Panc1 (cell line): ENCODE data around the gene CDH12. TPM values are rescaled to one million over a fixed set of nuclear protein-coding genes. Genes with fewer than 3 reads are reported as not detected.

Experiments used
- ATAC-seq: fragments of 200-7000 bp; cut with Tn5 transposase; 2 replicates; pipeline ENCODE4 v1.9.1; 2020; ENCODE audit warnings: mild to moderate bottlenecking, moderate library complexity
- BruUV-seq: library from RNA; stranded (reverse); fragments of 400-500 nt; replicated peaks from 2 replicates; lab custom pipeline; 2021; lab: Mats Ljungman, UMichigan
- CTCF ChIA-PET: fragments of 300-600 bp; sonication (Branson Sonifier 250); formaldehyde crosslinking; loops from one replicate; lab custom pipeline; 2022; ENCODE audit warnings: antibody characterized with exemption; lab: Charles Lee
- POLR2A ChIA-PET: fragments of 300-600 bp; sonication (Branson Sonifier 250); formaldehyde crosslinking; loops from one replicate; lab custom pipeline; 2022; ENCODE audit warnings: antibody characterized with exemption; lab: Charles Lee
- DNase-seq: peaks from one replicate; pipeline ENCODE4 v3.0.0-alpha.2; 2010; ENCODE audit warnings: low read depth, low spot score
- H3K27ac ChIP-seq: 2 replicates; pipeline ENCODE4 v1.5.1; 2011; ENCODE audit warnings: mild to moderate bottlenecking, low read length, inconsistent platforms
- H3K27me3 ChIP-seq: fragments of 200-500 bp; sonication (Bioruptor generic); 2 replicates; pipeline ENCODE4 v1.6.0; 2014; ENCODE audit warnings: low read length, inconsistent platforms; ENCODE audit not compliant: control insufficient read depth, insufficient read depth
- H3K36me3 ChIP-seq: fragments of 200-500 bp; sonication (Bioruptor generic); 2 replicates; pipeline ENCODE4 v1.5.1; 2014; ENCODE audit warnings: inconsistent platforms, mild to moderate bottlenecking, low read length, moderate library complexity; ENCODE audit not compliant: control insufficient read depth, insufficient read depth
- H3K4me1 ChIP-seq: 2 replicates; pipeline ENCODE4 v1.5.1; 2011; ENCODE audit warnings: inconsistent platforms, mild to moderate bottlenecking, low read length, moderate library complexity; ENCODE audit not compliant: control insufficient read depth, insufficient read depth
- H3K4me3 ChIP-seq, 2 experiments: 2 replicates each; pipeline ENCODE4 v1.5.1; 2011 to 2012; ENCODE audit warnings: low read depth in 2 of 2, low read length in 2 of 2, mild to moderate bottlenecking in 2 of 2, inconsistent platforms in 1 of 2, moderate library complexity in 1 of 2
- H3K9me3 ChIP-seq: fragments of 200-500 bp; sonication (Bioruptor generic); 2 replicates; pipeline ENCODE4 v1.5.1; 2014; ENCODE audit warnings: low read depth, mild to moderate bottlenecking, inconsistent platforms, low read length, moderate library complexity; ENCODE audit not compliant: control insufficient read depth, insufficient read depth
- CTCF ChIP-seq: fragments of 450-650 bp; IDR thresholded peaks from 2 replicates; pipeline ENCODE4 v1.5.1; 2017; ENCODE audit warnings: mild to moderate bottlenecking
- POLR2AphosphoS5 ChIP-seq: IDR thresholded peaks from 2 replicates; pipeline ENCODE4 v1.6.1; 2012; ENCODE audit warnings: mild to moderate bottlenecking, low read depth, low read length, moderate library complexity
- REST ChIP-seq, 2 experiments: IDR thresholded peaks; 2 replicates each; pipeline ENCODE4 v1.6.1; 2011 to 2012; ENCODE audit warnings: low read depth in 2 of 2, control low read depth in 1 of 2, low read length in 1 of 2, mild to moderate bottlenecking in 1 of 2, moderate library complexity in 1 of 2; ENCODE audit not compliant: insufficient read depth in 1 of 2
- SIN3A ChIP-seq: IDR thresholded peaks from 2 replicates; pipeline ENCODE4 v1.6.1; 2012; ENCODE audit warnings: low read depth, mild to moderate bottlenecking, low read length, moderate library complexity, borderline replicate concordance; ENCODE audit not compliant: insufficient read depth
- TCF7L2 ChIP-seq: IDR thresholded peaks from 2 replicates; pipeline ENCODE4 v1.6.1; 2011; ENCODE audit warnings: mild to moderate bottlenecking, low read depth, low read length, inconsistent platforms
- in situ Hi-C: cut with HindIII; loops from 2 replicates; pipeline ENCODE4 v1.10.0; 2016; ENCODE audit warnings: low sequenced_read_pairs, low pct_unique_long_range_greater_than_20kb
- intact Hi-C: fragments of 100-400 bp; cut with micrococcal nuclease; formaldehyde crosslinking; loops from one replicate; pipeline ENCODE4 v1.10.0; 2022; ENCODE audit not compliant: unreplicated experiment
- total RNA-seq: library from RNA; stranded (reverse); gene quantifications from one replicate; pipeline ENCODE4 v1.2.1, GENCODE V29; 2021; ENCODE audit not compliant: unreplicated experiment

CDH12 gene
- total RNA-seq, 1 experiment from 2014 or later: not detected

- no peak for TF ChIP-seq CTCF
- no peak for TF ChIP-seq TCF7L2
- no peak for TF ChIP-seq REST (IDR thresholded peaks at IDR 0.05; ENCODE audit: insufficient read depth in 1 of 2, low read depth in 2 of 2, low read length in 1 of 2)
- TF ChIP-seq SIN3A: no peak
- TF ChIP-seq POLR2AphosphoS5: no peak
- no peak for ATAC-seq
- Histone ChIP-seq H3K4me1 (no peaks in the 10 kb centered on the region), H3K36me3 (no peaks in the 10 kb centered on the region), H3K27me3 (no peaks in the 10 kb centered on the region), H3K27ac (no peak overlapping the region), H3K9me3 (no peaks in the 10 kb centered on the region), H3K4me3 (no peak overlapping the region)
- POLR2A ChIA-PET: no interaction called here
- intact Hi-C loops: no loop called here
- DNase-seq: no peak
- in situ Hi-C loops: no loop called here
- CTCF ChIA-PET: no interaction called here
- BruUV-seq: no TSS peak
These were observed 1026.3 kb downstream of the CDH12 start for GRCh38 chr5:21826884-21827283.

GRCh38 chr5:21823588-21823987 is 1029.6 kb downstream of the CDH12 start:
- in situ Hi-C loops: no loop called here
- no peak for ATAC-seq
- no peak for TF ChIP-seq SIN3A
- no peak for TF ChIP-seq REST (IDR thresholded peaks at IDR 0.05; ENCODE audit: insufficient read depth in 1 of 2, low read depth in 2 of 2, low read length in 1 of 2)
- no peak for TF ChIP-seq POLR2AphosphoS5
- no peak for TF ChIP-seq CTCF
- TF ChIP-seq TCF7L2: no peak
- no peak for DNase-seq
- H3K27me3 ChIP-seq: no peaks in the 10 kb centered on the region
- H3K4me1 ChIP-seq: no peaks in the 10 kb centered on the region
- ChIA-PET CTCF (no interaction called here), POLR2A (no interaction called here)
- no TSS peak for BruUV-seq
- H3K4me3 ChIP-seq: no peak overlapping the region
- no peak overlapping the region for H3K27ac ChIP-seq
- no peaks in the 10 kb centered on the region for H3K9me3 ChIP-seq
- intact Hi-C loops: no loop called here
- no peaks in the 10 kb centered on the region for H3K36me3 ChIP-seq
